Stimulated activated CD4-positive, alpha-beta T cell treated with anti-CD3 and anti-CD28 coated beads, Interleukin-15, amount 100 ng/mL, for 48 hours (primary cell): ENCODE results near the gene PIK3AP1.
"Not testable (repeated sequence)": the region's sequence is repeated elsewhere in the genome, so short reads cannot be mapped to it uniquely, and the experiment has no call there.

Experiments used
- DNase-seq, 2 donors: peaks; one replicate each; pipeline ENCODE4 v3.0.0-alpha.2; 2020; ENCODE audit warnings: low read depth in 2 of 2

PIK3AP1 gene

DNA sequence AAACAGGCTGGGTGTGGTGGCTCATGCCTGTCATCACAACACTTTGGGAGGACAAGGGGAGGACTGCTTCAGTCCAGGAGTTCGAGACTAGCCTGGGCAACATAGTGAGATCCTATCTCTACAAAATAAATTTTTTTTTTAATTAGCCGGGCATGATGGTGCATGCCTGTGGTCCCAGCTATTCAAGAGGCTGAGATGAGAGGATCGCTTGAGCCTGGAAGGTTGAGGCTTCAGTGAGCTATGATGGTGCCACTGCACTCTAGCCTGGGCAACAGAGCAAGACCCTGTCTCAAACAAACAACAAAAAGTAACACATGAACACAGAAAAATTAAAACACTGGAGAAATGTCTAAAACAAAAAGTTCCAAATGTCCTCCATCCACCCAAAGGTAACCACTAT is 22.9 kb downstream of the PIK3AP1 start:
- DNase-seq = no peak

DNA sequence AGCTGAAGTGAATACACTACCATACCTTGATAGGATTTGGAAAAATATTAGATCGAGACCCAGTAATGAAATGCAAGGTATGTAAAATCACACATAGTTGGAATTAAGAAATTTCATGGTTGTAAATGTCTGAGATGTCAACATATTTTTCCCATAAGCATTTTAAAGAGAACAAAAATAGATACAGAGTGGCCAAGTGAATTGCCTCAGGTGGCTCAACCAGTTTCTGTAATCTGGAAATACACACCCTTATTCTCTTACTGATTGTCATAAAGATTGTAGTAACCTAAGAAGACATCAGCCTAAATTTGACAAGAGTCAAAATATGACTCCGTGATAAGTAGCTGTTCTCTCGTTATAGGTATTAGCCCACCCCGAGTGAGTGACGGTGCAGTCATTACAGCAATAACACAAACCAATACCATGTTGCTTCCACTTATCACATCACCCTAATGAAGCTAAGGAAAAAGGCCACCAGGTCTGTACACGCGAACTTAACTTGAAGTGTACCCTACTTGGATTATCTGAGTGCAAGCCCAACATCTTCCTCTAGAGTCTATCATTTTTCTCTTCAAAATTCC is 23.4 kb downstream of the PIK3AP1 start:
- no peak for DNase-seq

DNA sequence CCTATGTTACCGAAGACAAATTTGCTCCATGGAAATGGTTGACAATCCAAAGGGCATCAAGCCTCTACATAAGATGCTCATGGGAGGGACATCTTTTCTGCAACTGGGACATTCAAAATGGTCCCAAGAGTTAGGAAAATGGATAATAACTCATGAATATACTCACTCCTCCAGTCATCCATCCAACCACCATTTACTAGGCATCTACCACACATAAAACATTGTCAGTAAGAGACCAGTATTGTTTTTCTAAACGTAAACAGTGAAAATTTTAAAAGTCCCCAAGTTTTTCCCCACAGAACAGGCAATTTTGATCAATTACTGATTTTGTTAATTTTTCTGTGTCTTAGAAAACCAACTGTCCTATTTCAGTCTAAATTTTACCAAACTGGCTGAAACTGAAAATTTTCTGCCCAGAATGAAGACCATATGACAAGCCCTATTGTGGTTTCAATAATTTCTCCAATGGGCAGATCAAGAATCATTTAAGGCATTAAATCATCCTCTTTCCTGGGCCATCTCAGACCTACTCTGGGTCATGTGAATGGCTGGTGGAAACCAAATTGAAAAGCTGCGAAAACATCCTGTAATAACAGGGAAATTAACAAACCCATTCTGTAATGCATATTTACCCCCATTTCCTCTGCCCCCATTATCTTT is 24.2 kb downstream of the PIK3AP1 start:
- DNase-seq = no peak

DNA sequence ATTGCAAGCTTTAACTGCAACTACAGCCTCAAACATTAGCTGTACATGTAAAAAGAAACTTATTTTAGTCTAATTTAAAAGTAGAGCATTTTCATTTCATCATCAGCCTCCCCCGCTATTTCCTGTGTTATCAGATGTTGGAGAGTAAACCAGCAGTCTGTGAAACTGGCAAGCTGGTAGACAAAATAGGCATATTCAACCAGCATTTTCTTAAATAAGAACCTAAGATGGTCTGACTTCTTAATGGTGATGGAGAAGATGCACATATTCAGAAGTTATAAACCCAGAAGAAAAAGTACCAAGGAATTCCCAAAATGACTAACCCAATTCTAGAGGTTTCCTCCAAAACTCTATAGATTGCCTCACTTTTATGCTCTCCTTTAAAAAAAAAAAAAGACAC is 24.9 kb downstream of the PIK3AP1 start:
- no peak for DNase-seq

DNA sequence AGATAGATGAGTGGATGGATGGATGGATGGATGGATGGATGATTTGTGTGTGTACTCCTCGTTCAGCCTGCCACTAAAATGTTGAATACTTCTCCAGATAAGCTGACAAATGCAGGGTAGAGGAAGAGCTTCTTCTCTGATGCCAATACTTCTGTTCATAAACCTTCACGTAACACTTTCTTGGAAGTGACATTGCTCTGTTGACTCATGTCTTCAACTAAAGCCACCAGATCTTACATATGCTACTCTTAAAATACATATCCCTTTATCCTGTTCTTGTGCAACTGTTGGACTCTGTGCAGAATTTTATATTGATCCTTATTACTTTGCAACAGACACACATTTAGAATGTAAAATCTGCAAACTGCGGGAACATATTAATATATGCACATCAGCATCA is 26.9 kb downstream of the PIK3AP1 start:
- no peak for DNase-seq

DNA sequence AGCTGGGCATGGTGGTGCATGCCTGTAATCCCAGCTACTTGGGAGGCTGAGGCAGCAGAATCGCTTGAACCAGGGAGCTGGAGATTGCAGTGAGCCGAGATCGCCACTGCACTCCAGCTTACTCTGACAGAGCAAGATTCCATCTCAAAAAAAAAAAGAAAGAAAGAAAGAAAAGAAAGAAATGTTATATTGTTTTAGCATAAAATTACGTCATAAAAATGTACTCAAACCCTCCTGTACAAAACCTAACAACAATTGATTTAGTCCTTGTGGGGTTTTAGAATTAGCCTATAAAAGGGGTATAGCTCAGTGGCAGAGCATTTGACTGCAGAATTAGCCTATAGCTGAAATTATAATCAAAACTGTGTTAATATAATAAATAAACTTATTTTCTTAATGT is 27.9 kb downstream of the PIK3AP1 start:
- DNase-seq = no peak

DNA sequence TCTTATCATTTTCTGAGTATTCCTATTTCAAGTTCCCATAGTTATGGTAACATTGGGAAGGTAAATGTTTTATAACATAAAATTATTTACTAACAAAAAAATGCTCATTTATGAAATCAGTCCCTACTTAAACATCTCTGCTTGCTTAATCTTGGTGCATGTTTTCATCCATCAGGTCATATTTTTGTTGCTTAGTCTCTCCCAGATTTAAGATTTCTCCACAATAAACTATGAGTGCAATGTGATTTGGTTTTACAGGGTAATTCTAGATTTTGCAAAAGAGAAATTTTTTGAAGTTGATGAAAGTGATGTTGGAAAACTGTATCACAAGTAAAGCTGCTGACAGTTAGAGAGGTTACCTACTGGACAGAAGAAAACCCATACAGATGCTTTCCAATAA is 28.6 kb downstream of the PIK3AP1 start:
- DNase-seq = no peak

DNA sequence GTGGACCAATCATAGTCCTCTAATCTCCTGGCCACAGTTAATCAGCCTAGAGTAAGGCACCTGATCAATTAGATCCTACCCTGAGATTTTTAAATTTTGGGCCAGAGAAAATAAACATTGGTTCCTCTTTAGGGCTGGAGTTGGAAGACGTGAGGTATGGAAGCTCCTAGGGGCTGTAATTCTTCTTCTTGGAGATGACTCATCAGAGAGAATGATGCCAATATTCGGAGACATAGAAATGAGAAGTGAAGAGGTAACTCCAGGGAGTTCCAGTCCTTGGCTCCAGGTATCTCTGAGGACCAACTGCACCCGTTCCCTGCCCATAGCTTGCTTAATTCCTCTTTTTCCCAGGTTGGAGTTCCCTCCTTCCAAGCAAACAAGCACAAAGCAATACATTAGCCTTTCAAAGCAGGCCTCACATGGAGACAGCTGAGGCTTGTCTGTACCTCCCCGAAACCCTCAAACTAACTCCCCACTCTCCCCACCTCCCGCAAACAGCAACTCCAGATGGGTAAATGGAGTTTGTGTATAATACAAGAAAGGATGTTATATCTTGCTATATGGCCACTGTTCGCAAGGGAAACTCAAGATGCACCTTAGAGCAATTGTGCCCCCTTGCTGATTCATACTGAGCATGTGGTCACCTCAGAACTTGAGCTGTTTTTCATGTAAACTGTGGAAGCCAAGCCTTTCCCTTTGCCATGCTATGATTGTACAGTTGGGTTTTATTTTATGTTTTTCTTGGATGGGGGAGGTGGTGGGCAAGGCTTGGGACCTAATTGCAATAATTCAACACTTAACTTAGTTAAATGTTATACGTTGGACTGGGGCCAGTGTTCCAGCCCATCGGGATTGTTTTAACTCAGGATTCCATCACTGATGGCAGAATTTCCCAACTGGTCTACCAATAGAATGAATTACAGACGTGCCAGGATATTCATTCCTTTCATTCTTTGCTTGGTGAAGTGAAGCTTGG is 29.3 kb downstream of the PIK3AP1 start:
- DNase-seq = no peak

DNA sequence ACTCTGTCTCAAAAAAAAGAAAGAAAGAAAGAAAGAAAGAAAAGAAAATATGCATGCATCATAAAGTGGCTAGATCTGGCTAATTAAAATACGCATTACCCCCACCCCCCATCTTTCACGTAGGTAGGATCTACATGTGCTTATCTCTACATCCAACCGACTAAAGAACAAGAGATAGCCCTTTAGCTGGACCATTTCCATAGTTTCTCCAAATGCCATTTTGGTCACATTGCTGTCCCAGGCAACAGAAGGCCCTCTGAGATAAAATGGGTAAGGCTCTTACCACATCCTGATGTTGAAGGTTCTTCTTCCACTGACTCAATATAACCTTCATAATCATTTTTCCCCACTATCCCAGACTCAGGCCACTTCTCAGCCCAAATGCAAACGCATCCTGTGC is 31.5 kb downstream of the PIK3AP1 start:
- no peak for DNase-seq

DNA sequence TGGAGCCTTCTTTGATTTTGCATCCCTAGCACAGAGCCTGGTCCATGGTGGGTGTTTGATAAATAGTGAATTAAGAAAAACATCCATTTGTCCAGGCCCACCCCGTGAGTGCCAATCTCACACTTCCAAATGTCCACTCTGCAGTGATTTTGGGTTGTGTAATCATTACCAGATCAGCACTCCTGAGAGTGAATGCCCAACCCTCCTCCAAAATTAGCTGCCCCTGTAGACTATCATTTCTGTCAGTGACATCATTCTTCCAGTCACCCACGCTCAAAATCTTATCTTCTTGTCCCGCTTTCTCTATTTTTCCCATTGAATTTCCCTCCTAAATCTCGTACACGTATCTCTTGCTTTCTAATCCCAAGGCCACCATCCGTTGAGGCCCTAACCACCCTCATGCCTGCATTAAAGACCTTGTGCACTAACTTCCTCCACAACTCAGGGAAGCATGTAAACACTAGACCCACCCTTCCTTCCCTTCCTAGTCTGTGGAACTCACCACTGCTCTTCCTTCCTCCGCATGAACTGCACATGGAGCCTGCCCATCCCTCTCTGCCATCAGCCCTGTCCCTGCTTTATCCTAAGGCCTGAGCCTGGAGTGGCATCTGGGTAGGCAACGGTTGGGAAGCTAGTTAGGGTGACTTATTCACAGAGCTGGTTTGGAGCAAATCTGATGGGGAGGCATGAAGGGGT is 32.8 kb downstream of the PIK3AP1 start:
- DNase-seq = no peak

DNA sequence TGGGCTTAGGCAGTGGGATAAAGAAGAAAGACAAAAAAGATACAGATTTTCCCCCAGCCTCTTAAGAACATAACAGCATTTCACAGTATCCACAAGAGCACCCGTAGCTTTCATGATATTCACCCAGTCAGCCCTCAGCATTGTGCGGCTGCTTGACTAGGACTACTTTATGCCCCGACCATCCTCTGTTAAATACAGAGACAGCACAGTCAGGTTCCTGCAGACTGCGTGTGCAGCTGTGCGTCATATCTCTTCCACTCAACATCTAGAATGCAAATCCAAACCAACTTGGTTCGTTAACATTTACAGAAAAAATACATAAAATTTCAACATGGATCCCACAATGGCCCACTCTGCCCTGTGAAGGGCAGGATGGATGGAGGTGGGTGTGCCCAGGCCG is 33.8 kb downstream of the PIK3AP1 start:
- DNase-seq = no peak

DNA sequence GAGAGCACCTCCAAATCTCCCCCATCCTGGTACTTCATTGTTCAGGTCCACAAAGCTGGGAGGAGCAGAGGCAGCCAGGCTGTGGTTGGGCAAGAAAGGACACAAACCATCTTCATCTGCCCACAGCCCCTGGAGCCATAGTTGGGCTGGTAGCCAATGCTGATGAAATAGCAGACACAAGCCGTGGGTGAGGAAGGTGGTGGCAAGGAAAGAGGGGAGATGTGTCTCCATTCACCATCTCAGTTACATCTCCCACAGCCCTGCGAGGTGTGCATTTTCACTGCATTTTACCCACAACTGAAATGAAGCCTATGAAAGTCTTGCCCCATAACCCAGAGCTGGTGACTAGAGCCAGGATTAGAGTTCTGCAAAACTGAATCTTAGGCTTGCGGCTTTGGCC is 35.0 kb downstream of the PIK3AP1 start:
- DNase-seq = no peak

DNA sequence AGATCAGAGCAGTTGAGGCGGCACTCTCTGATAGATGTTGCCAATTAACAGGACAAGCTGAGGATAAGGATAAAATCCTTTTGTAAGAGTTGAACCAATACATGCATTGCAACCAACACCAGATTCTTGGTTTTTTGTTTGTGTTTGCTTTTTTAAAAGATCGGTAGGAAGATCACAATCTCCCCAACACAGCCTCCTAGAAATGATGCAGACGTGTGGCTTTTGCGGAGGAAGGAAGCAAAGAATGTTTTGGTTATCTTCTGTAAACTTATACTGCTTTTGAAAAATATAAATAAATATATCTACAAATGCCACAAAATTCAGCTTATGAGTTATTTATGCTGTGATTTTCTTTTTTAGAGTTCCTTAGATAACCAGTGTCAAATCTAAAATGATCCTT is 35.5 kb downstream of the PIK3AP1 start:
- DNase-seq = no peak

DNA sequence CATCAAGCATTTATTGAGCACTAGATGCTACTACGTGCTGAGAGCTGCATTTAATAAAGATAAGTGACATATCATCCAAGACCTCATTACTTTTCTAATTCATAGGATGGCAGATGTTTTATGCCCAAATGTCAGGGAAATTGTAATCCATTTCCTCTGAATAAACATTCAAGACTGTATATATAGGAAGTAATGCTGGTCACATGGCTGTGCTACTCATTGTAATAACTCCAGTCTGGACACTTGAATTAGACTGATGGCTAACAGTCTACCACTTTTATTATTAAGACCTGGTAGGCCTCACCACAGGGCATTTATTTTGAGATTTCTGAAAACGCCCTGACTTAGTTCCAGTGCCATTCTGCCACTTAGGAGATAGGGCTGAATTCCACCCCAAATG is 36.6 kb downstream of the PIK3AP1 start:
- DNase-seq = no peak

DNA sequence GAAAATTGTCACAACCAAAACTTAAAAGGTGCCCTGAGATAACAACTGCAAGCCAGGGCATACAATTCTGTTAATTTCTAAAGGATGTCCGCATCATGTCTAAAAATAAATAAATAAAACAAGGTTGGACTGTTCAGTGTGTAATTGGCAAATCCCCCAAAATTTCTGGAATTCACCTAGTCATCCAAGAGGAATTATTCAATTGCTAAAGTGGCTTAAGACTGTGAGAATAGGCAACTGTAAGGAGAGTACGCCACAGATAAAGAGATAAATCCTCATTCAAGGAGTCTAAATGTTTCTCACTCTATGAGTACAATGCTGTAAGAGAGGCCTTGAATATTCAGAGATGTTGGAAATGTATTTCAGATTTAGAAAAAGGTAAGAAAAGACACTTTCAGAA is 37.2 kb downstream of the PIK3AP1 start:
- no peak for DNase-seq

DNA sequence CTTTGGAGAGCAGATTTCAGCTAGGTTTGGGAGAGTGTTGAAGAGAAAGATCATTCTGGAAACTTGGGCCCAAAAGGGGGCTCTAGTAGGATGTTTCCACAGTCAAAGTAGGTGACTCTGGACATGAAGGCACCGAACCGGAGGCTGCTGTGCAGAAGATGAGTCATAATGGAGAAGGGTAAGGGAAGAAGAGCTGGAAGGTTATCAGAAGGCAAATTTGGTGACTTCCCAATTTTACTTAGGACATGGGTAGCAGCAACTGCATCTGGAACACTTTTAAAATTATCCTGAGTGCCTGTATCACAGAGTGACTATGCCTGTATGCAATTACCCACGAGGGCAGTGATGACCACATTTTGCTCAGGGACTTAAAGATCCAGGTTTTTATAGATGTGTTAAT is 38.8 kb downstream of the PIK3AP1 start:
- no peak for DNase-seq

DNA sequence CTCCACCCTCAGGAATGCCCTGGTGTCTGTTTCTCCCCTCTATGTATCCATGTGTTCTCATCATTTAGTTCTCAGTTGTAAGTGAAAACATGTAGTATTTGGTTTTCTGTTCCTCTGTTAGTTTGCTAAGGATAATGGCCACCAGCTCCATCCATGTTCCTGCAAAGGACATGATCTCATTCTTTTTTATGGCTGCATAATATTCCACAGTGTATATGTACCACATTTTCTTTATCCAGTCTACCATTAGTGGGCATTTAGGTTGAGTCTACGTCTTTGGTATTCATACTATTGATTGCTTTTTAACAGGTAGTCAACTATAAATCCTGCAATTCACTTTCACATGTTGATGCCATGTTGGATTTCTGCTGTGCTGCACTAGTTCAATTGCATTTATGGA is 39.9 kb downstream of the PIK3AP1 start:
- DNase-seq = not testable (repeated sequence)

DNA sequence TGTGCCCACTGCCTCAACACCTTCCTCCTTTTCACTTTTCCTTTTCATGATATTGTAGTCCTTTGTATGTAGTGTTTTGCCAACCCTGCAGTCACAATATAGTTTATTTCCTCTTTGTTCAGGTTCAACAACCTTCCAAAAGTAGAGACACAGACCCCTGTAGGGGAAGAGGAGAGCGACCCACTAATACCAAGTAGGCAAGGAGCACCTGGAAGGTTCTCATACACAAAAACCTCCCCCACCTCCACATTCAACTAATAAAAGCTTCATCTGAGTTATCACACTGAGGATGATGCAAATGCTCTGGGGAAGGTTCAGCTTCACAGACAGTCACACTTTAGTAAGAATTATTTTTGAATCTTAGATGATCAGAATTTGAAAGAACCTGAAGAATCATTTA is 41.6 kb downstream of the PIK3AP1 start:
- no peak for DNase-seq

DNA sequence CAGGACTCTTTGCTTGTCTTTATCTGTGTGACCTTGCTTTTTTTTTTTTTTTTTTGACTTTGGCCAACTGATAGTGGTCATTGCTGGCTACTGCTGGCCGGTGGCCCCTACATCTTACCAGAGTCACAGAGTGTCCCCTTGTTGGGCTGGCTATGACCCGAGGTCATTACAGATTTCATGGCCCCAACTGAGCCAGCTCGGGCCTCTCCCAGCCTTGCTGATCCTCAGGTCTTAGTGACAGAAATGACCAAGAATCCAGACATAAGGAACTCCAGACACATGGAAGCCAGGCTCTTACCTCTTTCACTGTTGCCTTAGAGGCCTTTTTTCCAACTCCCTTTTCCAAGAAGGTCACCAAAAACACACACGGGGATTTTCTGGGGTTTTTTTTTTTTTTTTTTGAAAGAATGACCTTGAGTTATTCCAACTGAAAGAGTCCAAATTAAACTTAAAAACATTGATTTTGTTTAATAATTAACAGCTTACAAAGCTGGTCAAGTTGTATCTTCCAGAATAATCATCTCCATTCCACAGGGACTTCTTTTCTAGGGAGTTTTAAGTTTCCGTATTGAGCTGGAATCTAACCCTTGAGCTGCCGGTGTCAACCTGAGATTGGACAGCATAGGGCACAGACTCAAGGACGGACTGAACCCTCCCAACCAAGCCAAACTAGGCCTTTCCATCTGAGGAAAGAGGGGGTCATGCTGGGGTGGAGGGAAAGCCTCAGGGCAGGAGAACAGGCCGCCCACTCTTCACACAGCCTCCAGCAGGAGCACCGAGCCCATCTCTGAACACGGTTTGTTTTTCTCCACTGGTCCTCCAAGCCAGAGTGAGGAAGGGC is 43.8 kb downstream of the PIK3AP1 start:
- DNase-seq = no peak

DNA sequence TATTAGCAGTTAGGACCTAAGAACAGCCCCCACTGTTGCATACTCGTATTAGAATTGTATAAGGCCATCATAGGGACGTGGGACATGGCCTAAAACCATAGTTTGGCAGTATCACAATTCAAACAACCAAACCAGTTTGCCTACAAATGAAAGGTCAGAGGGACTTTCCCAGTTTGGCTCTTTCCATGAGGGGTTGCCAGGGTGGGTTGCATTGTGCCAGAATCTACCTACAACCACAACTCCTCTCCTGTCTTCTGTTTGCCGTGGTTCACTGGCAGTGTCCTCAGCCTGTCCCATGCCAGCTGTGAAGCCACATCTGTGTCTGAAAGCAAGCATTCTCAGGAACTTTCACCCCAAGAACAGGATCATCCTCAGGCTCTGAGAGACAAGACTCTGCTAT is 44.5 kb downstream of the PIK3AP1 start:
- no peak for DNase-seq

DNA sequence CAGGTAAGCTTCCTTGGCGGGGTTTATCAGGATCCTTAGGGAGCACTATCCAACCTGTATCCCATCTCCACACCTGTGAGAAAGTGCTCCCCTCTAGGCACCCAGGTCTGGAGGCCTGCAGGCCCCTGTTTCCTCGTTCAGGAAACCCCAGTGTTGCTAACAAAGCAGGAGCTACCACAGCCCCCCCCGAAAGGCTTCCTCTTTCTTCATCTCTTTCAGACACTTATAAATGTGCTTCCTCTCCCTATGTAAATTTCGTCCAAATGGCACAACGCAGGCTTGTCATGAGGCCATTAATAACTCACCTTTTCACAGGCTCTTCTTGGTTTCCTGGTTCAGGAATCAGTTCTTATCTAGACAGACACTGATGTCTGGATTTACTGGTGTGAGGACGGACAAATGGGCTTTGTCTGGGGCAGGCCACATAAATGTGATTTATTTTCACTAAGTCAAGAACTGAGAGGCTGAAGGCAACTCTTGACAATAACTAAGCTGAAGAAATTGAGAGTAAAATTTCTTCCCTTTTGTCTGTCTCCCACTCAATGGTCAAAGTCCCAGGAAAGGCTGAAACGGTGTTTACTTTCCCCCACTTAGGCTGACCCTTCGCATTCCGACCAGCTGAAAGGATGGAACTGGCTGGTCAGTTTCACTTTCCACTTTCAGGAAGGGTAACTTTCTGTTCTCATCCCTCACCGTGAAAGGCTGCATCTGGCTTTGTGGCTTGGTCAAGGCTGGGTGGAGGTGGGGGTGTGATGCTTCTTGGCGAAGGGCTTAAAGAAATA is 46.8 kb downstream of the PIK3AP1 start:
- DNase-seq = no peak
